Heart left ventricle (tissue), 13 donors: ENCODE data around the gene DPEP2NB.

Experiments
- POLR2A ChIP-seq, 2 donors: fragments of 450-650 bp; IDR thresholded peaks; one replicate each; pipeline ENCODE4 v1.6.1; 2017; ENCODE audit warnings: antibody characterized with exemption in 2 of 2, mild to moderate bottlenecking in 2 of 2, moderate library complexity in 2 of 2
- TF ChIP-seq, protein P1 (sequence below), 12 donors: fragments of 200-600 bp; sonication (generic) in 4 of 12; IDR thresholded peaks; one replicate each; pipeline versions ENCODE4 v1.5.0 to v1.8.0; 2018 to 2022; ENCODE audit warnings: antibody characterized with exemption in 12 of 12, mild to moderate bottlenecking in 5 of 12
- donor health status: ischemic (EF 13 %, LVEDD 7.1; RV severe dilation, severe dysfunction).
- donor health status: DM: no; HTN: yes; CAD: no.
- donor health status: DM: no; HTN: no; CAD: no.
- donor health status: ischemic (EF 25% LVEDD 6.9; RV normal size, moderate dysfunction).
- donor health status: ischemic (EF 25% LVEDD 5.7; RV mildly dilated, moderate dysfunction).
- donor health status: ischemic (EF 35%, LVEDD 5.7; RV mildly dilated, moderate dysfunction).
- donor health status: nonischemic (EF 11% LVEDD 7.7; RV severe dilation, severe dysfunction).
- donor health status: DM: yes; HTN: yes; CAD: no.
- donor health status: PGD.
- donor health status: ischemic (EF 29% LVEDD 5.4; RV normal size, mild dysfunction).
- donor health status: nonischemic (EF 23%, LVEDD 6.1; RV moderate dilation, normal function).

- TF ChIP-seq, protein P1, sequence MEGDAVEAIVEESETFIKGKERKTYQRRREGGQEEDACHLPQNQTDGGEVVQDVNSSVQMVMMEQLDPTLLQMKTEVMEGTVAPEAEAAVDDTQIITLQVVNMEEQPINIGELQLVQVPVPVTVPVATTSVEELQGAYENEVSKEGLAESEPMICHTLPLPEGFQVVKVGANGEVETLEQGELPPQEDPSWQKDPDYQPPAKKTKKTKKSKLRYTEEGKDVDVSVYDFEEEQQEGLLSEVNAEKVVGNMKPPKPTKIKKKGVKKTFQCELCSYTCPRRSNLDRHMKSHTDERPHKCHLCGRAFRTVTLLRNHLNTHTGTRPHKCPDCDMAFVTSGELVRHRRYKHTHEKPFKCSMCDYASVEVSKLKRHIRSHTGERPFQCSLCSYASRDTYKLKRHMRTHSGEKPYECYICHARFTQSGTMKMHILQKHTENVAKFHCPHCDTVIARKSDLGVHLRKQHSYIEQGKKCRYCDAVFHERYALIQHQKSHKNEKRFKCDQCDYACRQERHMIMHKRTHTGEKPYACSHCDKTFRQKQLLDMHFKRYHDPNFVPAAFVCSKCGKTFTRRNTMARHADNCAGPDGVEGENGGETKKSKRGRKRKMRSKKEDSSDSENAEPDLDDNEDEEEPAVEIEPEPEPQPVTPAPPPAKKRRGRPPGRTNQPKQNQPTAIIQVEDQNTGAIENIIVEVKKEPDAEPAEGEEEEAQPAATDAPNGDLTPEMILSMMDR (IDR thresholded peaks at IDR 0.05) = no peak
- no peak for TF ChIP-seq POLR2A (IDR thresholded peaks at IDR 0.05)
These were observed 19.5 kb upstream of the DPEP2NB start for GRCh38 chr16:68035227-68035626.
